NCI-H2171 (cell line): ENCODE measurements around the gene ZNF35.

ENCODE experiments used
- DNase-seq: peaks from one replicate; lab custom pipeline; 2025; lab: John Stamatoyannopoulos, UW

ZNF35 gene

DNA sequence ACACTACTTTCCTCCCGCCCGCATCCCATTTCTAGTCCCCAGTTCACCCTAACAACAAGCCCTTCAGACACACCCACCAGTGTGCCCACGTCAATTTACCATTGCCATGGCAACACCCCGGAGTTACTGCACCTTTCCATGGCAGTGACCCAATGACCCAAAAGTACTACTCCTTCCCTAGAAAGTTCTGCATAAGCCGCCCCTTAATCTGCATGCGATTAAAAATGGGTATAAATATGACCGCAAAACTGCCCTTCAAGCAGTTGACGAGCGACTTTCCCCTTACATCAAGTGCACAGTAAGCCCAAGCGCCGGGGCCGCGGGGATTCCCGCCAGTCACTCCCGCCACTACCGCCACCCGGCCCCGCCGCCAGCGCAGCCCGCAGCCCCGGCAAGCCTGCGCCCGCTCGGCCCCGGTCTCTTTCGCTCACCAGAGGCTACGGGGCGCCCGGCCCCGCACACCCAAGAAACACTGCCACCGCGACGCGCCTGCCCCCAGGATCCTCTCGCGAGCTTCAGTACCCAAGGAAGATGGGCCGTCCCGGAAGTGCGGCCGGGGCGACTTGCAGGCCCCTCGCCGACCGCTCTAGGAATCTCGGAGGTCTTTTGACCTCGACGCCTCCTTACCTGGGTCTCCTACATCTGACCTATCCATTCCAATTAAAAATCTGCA lies 36.7 kb downstream of the ZNF35 start:
- peak; percentile 82 for DNase-seq

DNA sequence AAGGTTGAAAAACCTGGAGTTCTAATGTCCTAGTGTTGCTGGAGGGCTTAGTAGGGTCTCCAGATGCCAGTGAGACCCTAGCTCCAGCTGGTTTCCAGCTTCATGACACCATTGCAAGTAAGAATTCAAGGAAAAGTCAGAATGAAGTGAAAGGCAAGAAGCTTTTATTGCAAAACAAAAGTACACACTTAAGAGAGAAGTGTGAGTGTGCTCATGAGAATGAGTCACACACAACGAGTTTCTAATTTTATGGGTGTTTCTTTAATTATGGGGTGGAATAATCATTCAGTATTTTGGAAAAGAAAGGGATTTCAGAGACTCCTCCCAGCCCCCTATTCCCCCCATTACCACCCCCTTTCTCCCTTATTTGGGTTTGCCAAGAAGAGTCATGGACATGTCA lies 39.4 kb downstream of the ZNF35 start:
- no peak for DNase-seq
